Adipose tissue (tissue), 3 donors: ENCODE data around the gene COL13A1. TPM values are rescaled to one million over a fixed set of nuclear protein-coding genes. Genes with fewer than 3 reads are reported as not detected.

Experiments
- H3K27ac ChIP-seq: one replicate; pipeline ENCODE4 v1.5.1; 2013; ENCODE audit warnings: low read depth, low read length
- WGBS, 3 donors: extraction: QIAGEN DNeasy Blood & Tissue Kit; methylation state at CpG; one replicate each; pipeline ENCODE4 v1.1.7; 2013; 5-methylcytosine and 5-hydroxymethylcytosine counted together
- polyA plus RNA-seq, 3 donors: library from polyadenylated mRNA; stranded (reverse); fragments of 200-250 nt; gene quantifications; one replicate each; pipeline ENCODE4 v1.2.3, GENCODE V29; 2013
- donor health status: healthy with polysubstance abuse.
- donor health status: Bipolar disorder and iron deficiency.
- donor health status: healthy.

COL13A1 gene
- polyA plus RNA-seq, 3 donors, result 0.22 to 0.79 (median 0.49) TPM

- no peak overlapping the region for H3K27ac ChIP-seq
- 56 to 82% (median 76%) methylated on average over 6 of the region's 6 CpGs for WGBS, 3 donors
Measured at GRCh38 chr10:69855346-69856111, 53.8 kb downstream of the COL13A1 start.

DNA sequence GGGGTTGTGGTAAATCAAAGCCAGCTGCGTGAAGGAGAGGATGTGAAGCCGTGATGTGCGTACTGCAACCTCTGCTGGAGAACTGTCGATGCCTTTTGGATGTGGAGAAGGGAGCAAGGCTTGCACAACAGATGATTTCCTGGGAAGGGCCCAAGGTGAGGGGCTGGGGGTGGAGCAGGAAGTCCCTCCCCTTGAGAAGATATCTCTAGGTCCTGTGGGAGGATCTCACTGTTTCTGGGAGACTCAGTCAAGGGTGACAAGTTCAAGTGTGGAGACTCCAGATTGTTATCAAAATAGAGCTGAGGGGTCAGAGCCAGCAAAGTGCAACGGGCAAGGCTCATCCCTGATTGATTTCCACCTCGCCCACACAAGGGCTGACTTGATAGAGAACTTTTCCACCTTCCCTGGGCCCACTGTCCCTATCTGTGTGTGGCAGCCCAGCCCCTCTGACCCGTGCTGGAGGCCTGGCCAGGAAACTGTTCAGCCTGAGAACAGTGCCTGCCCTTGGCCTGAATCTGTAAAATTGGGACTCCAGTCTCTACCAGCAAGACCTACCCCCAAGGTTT, 55.0 kb downstream of the COL13A1 start:
- no peak overlapping the region for H3K27ac ChIP-seq
- 73 to 88% (median 75%) methylated on average over 7 of the region's 7 CpGs for WGBS, 3 donors

- 47 to 85% (median 76%) methylated on average over 1 of the region's 1 CpG for WGBS, 3 donors
- no peak overlapping the region for H3K27ac ChIP-seq
Measured at GRCh38 chr10:69858201-69858600, 56.5 kb downstream of the COL13A1 start.

DNA sequence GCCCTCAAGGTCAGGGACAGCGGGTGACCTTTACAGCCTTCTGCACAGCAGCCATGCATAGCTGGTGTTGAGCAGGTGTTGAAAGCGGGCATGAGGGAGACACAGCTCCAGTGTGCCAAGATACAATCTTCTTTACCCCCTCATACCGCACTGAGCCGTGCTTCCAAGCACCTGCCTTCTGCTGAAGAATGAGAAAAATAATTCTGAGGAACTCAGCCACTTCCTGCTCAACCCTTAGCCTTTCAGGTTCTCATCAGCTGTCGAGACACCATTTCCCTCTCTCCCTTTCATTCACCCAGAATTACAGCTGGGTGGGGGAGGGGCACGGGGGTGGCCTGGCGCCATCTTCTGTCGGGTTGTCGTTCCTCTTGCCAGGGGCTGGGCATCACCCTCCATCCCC, 58.6 kb downstream of the COL13A1 start:
- 41 to 45% (median 43%) methylated on average over 9 of the region's 9 CpGs for WGBS, 3 donors
- no peak overlapping the region for H3K27ac ChIP-seq

DNA sequence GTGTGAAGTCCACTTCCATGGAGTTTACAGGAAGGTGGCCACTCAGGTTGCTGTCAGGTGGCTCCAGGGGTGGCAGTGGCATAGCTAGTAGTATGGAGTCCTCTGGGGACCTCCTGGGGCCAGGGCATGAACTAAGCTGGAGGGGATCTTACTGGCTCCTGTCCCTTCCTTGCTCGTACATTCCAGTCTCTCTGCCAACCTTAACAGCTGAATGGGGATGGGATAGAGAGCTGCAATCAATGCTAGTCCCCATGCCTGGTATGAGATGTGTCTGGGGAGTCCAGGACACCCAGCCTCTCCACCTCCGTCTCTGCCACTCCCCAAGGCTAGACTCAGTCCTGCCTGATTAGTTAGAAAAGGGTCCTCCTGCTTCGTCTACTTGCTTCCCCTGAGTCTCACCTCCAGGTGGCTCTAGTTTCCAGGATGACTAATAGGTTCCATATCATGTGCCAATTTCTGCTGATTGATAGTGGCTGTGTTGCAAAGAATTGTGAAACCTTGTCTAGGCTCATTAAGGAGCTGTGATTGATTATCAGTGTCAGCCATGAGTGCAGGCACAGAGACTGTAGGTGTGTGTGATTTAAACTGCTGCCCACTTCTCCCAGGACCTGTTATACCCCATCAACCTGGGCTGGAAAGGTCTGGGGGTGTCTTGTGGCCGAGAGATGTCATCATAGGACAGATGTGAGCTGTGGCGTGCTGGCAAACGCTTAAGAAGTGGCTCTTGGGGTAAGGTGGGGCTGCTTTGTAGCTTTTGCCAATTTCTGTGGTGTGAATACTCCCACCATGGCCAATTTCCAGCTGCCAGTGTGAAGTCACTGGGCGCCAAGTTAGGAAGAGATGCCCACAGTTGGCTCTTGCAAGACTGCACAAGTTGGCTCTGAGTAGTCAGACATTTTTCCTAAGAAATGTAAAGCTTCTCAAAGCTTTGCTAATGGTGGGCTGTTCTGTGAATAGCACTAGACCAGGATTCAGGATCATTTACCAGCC, 59.8 kb downstream of the COL13A1 start:
- 41 to 59% (median 56%) methylated on average over 7 of the region's 7 CpGs for whole genome bisulfite sequencing, 3 donors
- no peak overlapping the region for H3K27ac ChIP-seq

DNA sequence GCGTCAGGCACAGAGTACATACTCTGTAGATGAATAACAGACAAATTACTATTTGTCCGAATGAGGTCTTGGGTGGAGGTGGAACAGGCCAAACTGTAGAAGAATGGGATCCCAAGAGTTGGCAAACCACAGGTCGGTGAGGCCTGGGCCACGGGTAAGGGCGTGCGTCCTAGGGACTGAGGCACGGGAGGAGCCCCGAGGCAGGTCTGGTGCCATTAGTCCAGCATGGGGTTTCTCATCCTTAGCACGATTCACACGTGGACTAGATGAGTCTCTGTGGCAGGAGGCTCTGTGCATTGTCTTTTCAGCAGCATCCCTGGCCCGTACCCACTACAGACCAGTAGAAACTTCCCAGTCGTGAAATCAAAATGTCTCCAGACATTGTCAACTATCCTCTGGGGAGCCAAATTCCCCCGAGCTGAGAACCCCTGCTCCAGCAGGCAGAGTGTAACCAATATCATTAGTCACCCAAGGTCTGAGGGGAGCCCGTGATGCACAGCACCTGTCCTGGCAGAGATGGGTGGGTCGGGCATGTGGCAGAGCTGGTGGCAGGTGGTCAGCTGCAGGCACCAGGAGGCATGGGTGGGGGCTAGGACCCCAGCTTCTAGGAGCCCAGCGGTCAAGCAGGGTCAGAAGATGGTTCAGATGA, 61.3 kb downstream of the COL13A1 start:
- H3K27ac ChIP-seq, result no peak overlapping the region
- 85 to 96% (median 93%) methylated on average over 16 of the region's 16 CpGs for WGBS, 3 donors

DNA sequence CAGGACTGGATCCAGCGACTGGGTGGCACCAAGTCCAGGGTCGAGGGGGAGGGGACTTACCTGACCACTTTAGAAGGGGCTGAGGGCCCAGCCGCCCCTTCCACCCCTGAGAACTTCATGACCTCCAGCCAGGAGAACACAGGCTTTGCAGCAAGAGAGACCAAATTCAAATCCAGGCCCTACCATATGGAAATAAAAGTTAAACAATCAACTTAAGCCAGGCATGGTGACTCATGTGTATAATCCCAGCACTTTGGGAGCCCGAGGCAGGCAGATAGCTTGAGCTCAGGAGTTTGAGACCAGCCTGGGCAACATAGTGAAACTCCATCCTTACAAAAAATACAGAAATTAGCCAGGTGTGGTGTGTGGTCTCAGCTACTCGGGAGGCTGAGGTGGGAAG, 61.9 kb downstream of the COL13A1 start:
- WGBS, 3 donors, result 79 to 91% (median 90%) methylated on average over 5 of the region's 5 CpGs
- H3K27ac ChIP-seq, result no peak overlapping the region

DNA sequence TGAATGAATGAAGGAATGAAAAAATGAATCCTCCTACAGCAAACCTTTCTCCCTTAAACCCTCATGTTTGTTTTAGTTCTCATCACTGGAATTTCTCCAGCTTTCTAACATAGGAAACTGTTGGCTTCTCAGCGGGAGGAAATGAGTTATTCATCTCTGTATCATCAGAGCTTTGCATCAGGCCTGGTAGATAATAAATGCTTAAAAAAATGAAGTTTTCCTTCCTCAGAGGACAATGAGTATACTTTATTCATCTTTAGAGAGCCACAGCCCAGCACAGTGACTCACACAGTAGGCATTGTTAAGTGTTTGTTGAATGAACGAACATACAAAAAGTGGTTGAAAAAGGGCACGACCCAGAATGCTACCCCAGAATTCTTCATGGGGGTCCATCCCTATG, 62.6 kb downstream of the COL13A1 start:
- no peak overlapping the region for H3K27ac ChIP-seq
- 62 to 66% (median 63%) methylated on average over 3 of the region's 3 CpGs for WGBS, 3 donors

GRCh38 chr10:69865450-69865849, 63.7 kb downstream of the COL13A1 start:
- H3K27ac ChIP-seq, result no peak overlapping the region
- whole genome bisulfite sequencing, 3 donors, result 90 to 96% (median 93%) methylated on average over 1 of the region's 1 CpG

DNA sequence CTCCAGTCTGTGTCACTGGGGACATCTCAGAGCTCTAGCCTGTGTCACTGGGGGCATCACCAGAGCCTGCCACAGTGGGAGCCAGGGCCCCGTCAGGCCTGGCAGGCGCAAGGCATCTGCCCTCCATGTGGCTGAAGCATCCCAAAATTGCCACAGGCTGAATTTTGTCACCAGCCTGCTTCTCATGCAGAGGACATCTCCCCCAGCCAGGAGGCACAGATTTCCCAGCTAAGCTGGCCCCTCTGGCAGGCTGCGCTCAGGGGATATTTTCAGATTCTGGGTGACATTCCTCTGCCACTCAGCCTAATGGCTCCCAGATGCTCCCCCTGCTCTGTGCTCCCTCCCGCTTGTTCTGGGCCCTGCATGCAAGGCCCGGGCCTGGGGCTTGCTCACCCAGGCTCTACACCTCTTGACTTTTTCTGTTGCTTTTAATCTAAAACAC, 64.6 kb downstream of the COL13A1 start:
- H3K27ac ChIP-seq, result no peak overlapping the region
- 73 to 83% (median 76%) methylated on average over 5 of the region's 5 CpGs for WGBS, 3 donors

DNA sequence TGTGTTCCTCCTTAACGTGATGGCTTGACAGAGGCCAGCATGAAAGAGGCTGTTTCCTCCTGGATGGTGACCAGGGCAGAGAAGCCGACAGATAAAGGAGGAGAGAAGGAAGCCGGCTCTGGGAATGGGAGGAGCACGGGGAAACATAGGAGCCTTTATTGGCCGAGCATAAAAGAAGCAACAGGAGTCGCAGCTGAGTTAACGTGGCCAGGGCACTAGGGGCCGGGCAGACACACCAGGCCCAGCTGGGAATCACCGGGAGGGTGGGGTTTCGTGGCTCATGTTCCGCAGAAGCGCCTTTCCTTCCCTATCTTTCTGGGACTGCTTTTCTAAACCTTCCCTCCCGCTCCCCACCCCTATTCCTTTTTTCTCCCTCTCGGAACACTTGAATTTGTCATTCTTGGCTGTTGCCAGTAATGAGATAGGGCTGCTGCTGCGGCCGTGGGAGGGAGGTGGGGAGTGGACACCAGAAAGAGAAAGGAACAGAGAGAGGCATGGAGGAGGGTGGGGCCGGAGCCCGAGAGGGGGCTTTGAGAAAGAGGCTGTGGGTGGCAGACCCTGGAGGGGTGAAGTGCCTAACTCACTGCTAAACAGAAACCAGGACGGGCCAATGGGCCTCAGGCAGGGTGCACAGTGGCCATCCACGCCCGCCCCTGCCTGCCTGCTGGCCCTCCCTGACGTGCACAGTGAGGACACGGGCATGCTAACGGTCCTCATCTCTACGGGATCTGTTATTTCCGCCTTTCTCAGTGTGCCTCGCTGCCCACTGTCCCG, 65.2 kb downstream of the COL13A1 start:
- 58 to 69% (median 65%) methylated on average over 28 of the region's 28 CpGs for WGBS, 3 donors
- H3K27ac ChIP-seq, result no peak overlapping the region

GRCh38 chr10:69867699-69868558, 66.2 kb downstream of the COL13A1 start:
- H3K27ac ChIP-seq, result no peak overlapping the region

DNA sequence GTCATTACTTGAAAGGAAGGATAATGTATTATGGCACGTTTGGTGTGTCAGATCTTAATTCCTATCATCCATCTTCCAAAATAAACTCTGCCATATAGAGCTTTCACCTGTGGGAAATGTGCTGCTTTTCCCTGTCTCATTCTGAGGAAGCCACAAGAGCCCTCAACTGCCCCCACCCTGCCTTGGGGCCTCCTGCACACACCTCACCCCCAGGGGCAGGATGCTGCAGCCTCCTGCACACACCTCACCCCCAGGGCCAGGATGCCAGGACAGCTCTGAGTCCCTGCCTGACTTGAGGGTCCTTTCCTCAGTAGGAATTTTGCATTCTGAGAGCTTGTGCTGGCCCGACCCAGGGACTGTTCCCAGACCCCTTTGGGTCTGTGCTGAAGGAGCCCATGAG, 67.1 kb downstream of the COL13A1 start:
- H3K27ac ChIP-seq, result no peak overlapping the region
- 64 to 74% (median 73%) methylated on average over 2 of the region's 2 CpGs for WGBS, 3 donors

More at GRCh38 chr10:69867699-69868558, 66.2 kb downstream of the COL13A1 start:
- 81 to 87% (median 83%) methylated on average over 13 of the region's 13 CpGs for WGBS, 3 donors

- 58 to 67% (median 58%) methylated on average over 3 of the region's 3 CpGs for WGBS, 3 donors
- H3K27ac ChIP-seq, result no peak overlapping the region
Measured at GRCh38 chr10:69869291-69869961, 67.7 kb downstream of the COL13A1 start.

GRCh38 chr10:69870591-69870990, 68.9 kb downstream of the COL13A1 start:
- WGBS, 3 donors, result 67 to 75% (median 74%) methylated on average over 7 of the region's 7 CpGs
- H3K27ac ChIP-seq, result no peak overlapping the region

- WGBS, 3 donors, result 80 to 93% (median 91%) methylated on average over 9 of the region's 9 CpGs
Measured at GRCh38 chr10:69871074-69871473, 69.4 kb downstream of the COL13A1 start.

More at GRCh38 chr10:69871074-69871473, 69.4 kb downstream of the COL13A1 start:
- H3K27ac ChIP-seq, result no peak overlapping the region
